ENCODE measurements around the gene RAP1B.
A peak's percentile ranks its signal among the peaks of the same experiment; 100 is the strongest.

Gene RAP1B

GRCh38 chr12:68686262-68686594 lies 75.5 kb downstream of the RAP1B start:
- Histone ChIP-seq H3K9ac (ENCODE audit: low read length) (peak overlapping the region; percentile 85), H3K36me3 (ENCODE audit: control insufficient read depth, insufficient read depth, low read length) (no peaks in the 10 kb centered on the region), H3K27me3 (ENCODE audit: control insufficient read depth, insufficient read depth, low read length) (no peaks in the 10 kb centered on the region), H3K4me1 (ENCODE audit: control insufficient read depth, insufficient read depth, low read length) (peaks cover 18% of the 10 kb centered on the region), H3K9me3 (ENCODE audit: control insufficient read depth, low read length) (no peaks in the 10 kb centered on the region), H3K4me3 (ENCODE audit: low read length) (peak overlapping the region; percentile 87)

GRCh38 chr12:68686595-68687521 lies 76.2 kb downstream of the RAP1B start, which contains the start of gene NUP107:
NUP107 (plus strand) TSS chr12:68686978; CDS start chr12:68687066, 88 bp downstream.
- peaks cover 18% of the 10 kb centered on the region for H3K4me1 ChIP-seq (ENCODE audit: control insufficient read depth, insufficient read depth, low read length)
- H3K27me3 ChIP-seq (ENCODE audit: control insufficient read depth, insufficient read depth, low read length): no peaks in the 10 kb centered on the region
- peak within 1 kb of the TSS; percentile 87 for H3K4me3 ChIP-seq (ENCODE audit: low read length)
- no peaks in the 10 kb centered on the region for H3K9me3 ChIP-seq (ENCODE audit: control insufficient read depth, low read length)
- peak within 1 kb of the TSS; percentile 85 for H3K9ac ChIP-seq (ENCODE audit: low read length)
- H3K36me3 ChIP-seq (ENCODE audit: control insufficient read depth, insufficient read depth, low read length): no peaks in the 10 kb centered on the region

GRCh38 chr12:68695454-68695853 lies 84.8 kb downstream of the RAP1B start:
- Histone ChIP-seq H3K4me1 (ENCODE audit: control insufficient read depth, insufficient read depth, low read length) (no peaks in the 10 kb centered on the region), H3K9ac (ENCODE audit: low read length) (no peak overlapping the region), H3K4me3 (ENCODE audit: low read length) (no peak overlapping the region), H3K9me3 (ENCODE audit: control insufficient read depth, low read length) (no peaks in the 10 kb centered on the region), H3K36me3 (ENCODE audit: control insufficient read depth, insufficient read depth, low read length) (peaks cover 4% of the 10 kb centered on the region), H3K27me3 (ENCODE audit: control insufficient read depth, insufficient read depth, low read length) (no peaks in the 10 kb centered on the region)

- no peak overlapping the region for H3K4me3 ChIP-seq (ENCODE audit: low read length)
- H3K27me3 ChIP-seq (ENCODE audit: control insufficient read depth, insufficient read depth, low read length): no peaks in the 10 kb centered on the region
- H3K9ac ChIP-seq (ENCODE audit: low read length): no peak overlapping the region
- peaks cover 4% of the 10 kb centered on the region for H3K36me3 ChIP-seq (ENCODE audit: control insufficient read depth, insufficient read depth, low read length)
- no peaks in the 10 kb centered on the region for H3K4me1 ChIP-seq (ENCODE audit: control insufficient read depth, insufficient read depth, low read length)
- H3K9me3 ChIP-seq (ENCODE audit: control insufficient read depth, low read length): no peaks in the 10 kb centered on the region
Measured at GRCh38 chr12:68699486-68699885, 88.8 kb downstream of the RAP1B start.
